HepG2 (cell line): Measurements from ENCODE around the gene CLCN4.

ENCODE experiments used
- ATF7-NPFF ChIP-seq: sonication (generic); formaldehyde crosslinking; IDR thresholded peaks from 2 replicates; pipeline ENCODE4 v1.8.1; 2023; ENCODE audit warnings: mild to moderate bottlenecking, low read depth, missing genetic modification reagents, moderate library complexity
- CREBL2 ChIP-seq: sonication (generic); formaldehyde crosslinking; IDR thresholded peaks from 2 replicates; pipeline ENCODE4 v1.8.1; 2023; ENCODE audit warnings: missing genetic modification reagents, mild to moderate bottlenecking, borderline replicate concordance
- CTCF ChIP-seq: sonication (generic); formaldehyde crosslinking; IDR thresholded peaks from 2 replicates; pipeline ENCODE4 v1.5.0; 2020; ENCODE audit warnings: mild to moderate bottlenecking, missing genetic modification reagents, moderate library complexity
- EP300 ChIP-seq, 3 experiments: sonication (generic) in 1 of 3; formaldehyde crosslinking in 1 of 3; IDR thresholded peaks; 2 replicates each; pipeline versions ENCODE4 v1.5.1 to v1.6.1; 2011 to 2020; ENCODE audit warnings: low read depth in 2 of 3, low read length in 2 of 3, borderline replicate concordance in 1 of 3, improper control_type of control experiment in 1 of 3, mild to moderate bottlenecking in 1 of 3, missing genetic modification reagents in 1 of 3, moderate library complexity in 1 of 3
- JARID2 ChIP-seq: sonication (generic); formaldehyde crosslinking; IDR thresholded peaks from 2 replicates; pipeline ENCODE4 v1.8.1; 2023; ENCODE audit warnings: missing genetic modification reagents, inconsistent platforms; ENCODE audit not compliant: insufficient replicate concordance
- JUNB ChIP-seq: sonication (generic); formaldehyde crosslinking; IDR thresholded peaks from 2 replicates; pipeline ENCODE4 v1.8.0; 2022; ENCODE audit warnings: missing genetic modification reagents, mild to moderate bottlenecking, borderline replicate concordance
- MED1 ChIP-seq: sonication (generic); formaldehyde crosslinking; IDR thresholded peaks from 2 replicates; pipeline ENCODE4 v1.4.0; 2020; ENCODE audit warnings: missing genetic modification reagents
- PBX2 ChIP-seq: IDR thresholded peaks from 2 replicates; pipeline ENCODE4 v1.6.1; 2016; ENCODE audit warnings: control low read depth
- POLR2A ChIP-seq, 2 experiments: IDR thresholded peaks; 2 replicates each; pipeline ENCODE4 v1.6.1; 2011; ENCODE audit warnings: low read depth in 2 of 2, low read length in 2 of 2, mild to moderate bottlenecking in 1 of 2, moderate library complexity in 1 of 2; ENCODE audit not compliant: insufficient read depth in 1 of 2
- POLR2G ChIP-seq: fragments of 200-400 bp; formaldehyde crosslinking; IDR thresholded peaks from 2 replicates; pipeline ENCODE4 v1.6.1; 2018; ENCODE audit warnings: mild to moderate bottlenecking, low read depth, low read length, moderate library complexity
- TF ChIP-seq, protein P1 (sequence below): sonication (generic); formaldehyde crosslinking; IDR thresholded peaks from 2 replicates; pipeline ENCODE4 v1.4.0; 2020; ENCODE audit warnings: missing genetic modification reagents
- TF ChIP-seq, protein P2 (sequence below): sonication (generic); formaldehyde crosslinking; IDR thresholded peaks from 2 replicates; pipeline ENCODE4 v1.5.0; 2020; ENCODE audit warnings: missing genetic modification reagents

- no peak for TF ChIP-seq PBX2
- TF ChIP-seq CTCF (CRISPR knock-in tag): no peak
- TF ChIP-seq JUNB (CRISPR knock-in tag): no peak
- no peak for TF ChIP-seq MED1 (CRISPR knock-in tag)
- TF ChIP-seq, protein P1, sequence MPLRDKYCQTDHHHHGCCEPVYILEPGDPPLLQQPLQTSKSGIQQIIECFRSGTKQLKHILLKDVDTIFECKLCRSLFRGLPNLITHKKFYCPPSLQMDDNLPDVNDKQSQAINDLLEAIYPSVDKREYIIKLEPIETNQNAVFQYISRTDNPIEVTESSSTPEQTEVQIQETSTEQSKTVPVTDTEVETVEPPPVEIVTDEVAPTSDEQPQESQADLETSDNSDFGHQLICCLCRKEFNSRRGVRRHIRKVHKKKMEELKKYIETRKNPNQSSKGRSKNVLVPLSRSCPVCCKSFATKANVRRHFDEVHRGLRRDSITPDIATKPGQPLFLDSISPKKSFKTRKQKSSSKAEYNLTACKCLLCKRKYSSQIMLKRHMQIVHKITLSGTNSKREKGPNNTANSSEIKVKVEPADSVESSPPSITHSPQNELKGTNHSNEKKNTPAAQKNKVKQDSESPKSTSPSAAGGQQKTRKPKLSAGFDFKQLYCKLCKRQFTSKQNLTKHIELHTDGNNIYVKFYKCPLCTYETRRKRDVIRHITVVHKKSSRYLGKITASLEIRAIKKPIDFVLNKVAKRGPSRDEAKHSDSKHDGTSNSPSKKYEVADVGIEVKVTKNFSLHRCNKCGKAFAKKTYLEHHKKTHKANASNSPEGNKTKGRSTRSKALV (CRISPR knock-in tag): no peak
- TF ChIP-seq POLR2G: no peak
- TF ChIP-seq CREBL2: no peak
- TF ChIP-seq JARID2 (CRISPR knock-in tag): no peak
- TF ChIP-seq, protein P2, sequence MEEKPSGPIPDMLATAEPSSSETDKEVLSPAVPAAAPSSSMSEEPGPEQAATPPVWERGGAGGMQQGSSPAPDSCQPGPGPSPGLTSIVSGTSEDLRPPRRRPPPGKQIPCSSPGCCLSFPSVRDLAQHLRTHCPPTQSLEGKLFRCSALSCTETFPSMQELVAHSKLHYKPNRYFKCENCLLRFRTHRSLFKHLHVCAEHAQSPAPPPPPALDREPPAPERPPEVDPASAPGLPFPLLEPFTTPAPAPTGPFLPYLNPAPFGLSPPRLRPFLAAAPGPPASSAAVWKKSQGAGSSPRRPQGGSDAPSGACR (CRISPR knock-in tag): no peak
- TF ChIP-seq POLR2A (IDR thresholded peaks at IDR 0.05; ENCODE audit: insufficient read depth in 1 of 2, low read depth in 2 of 2, low read length in 2 of 2): no peak
- TF ChIP-seq ATF7-NPFF (CRISPR knock-in tag): no peak
- no peak for TF ChIP-seq EP300 (IDR thresholded peaks at IDR 0.05; ENCODE audit: low read depth in 2 of 2, low read length in 2 of 2)
- TF ChIP-seq EP300 (CRISPR knock-in tag; IDR thresholded peaks at IDR 0.05; ENCODE audit: borderline replicate concordance): no peak
Observed at GRCh38 chrX:10246297-10246696, 89.5 kb downstream of the CLCN4 start.
